Suppressor macrophage treated with lipopolysaccharide for 4 hours (primary cell): Measurements from ENCODE around the gene GBP6.
"Not testable (repeated sequence)": the region's sequence is repeated elsewhere in the genome, so short reads cannot be mapped to it uniquely, and the experiment has no call there.

Experiments
- DNase-seq: peaks from one replicate; pipeline ENCODE4 v3.0.0-alpha.2; 2020

GBP6 gene

DNA sequence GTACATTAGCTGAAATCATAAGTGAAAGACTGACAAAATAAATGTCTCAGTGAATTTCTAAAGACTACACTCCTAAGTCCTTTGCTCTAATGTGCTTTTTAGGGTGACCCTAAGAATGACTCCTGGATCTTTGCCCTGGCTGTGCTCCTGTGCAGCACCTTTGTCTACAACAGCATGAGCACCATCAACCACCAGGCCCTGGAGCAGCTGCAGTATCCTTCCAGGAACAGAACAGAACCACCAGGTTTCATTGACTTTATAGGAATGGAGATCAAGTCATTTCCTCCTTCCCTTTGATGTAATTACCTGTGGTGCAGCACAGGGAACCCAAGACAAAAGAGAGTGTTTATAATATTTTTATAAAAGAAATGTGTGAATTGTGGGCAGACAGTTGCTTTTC is 14.1 kb downstream of the GBP6 start:
- DNase-seq, result no peak

DNA sequence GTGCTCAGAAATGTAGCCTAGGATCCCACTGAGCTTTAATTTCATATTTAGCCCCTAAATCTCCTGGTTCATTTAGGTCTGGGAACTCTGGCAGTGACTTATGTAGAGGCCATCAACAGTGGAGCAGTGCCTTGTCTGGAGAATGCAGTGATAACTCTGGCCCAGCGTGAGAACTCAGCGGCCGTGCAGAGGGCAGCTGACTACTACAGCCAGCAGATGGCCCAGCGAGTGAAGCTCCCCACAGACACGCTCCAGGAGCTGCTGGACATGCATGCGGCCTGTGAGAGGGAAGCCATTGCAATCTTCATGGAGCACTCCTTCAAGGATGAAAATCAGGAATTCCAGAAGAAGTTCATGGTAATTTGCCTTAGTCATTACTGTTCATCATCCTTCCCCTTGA is 17.8 kb downstream of the GBP6 start:
- DNase-seq, result no peak

DNA sequence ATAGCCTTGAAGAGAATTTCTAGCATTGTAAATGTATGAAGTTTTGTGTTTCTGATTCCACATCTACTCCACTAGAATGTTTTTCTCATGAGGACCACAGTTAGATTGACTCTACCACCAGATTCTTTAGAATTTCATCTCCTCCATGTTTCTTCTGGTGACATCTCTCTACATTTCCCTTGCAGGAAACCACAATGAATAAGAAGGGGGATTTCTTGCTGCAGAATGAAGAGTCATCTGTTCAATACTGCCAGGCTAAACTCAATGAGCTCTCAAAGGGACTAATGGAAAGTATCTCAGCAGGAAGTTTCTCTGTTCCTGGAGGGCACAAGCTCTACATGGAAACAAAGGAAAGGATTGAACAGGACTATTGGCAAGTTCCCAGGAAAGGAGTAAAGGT is 18.6 kb downstream of the GBP6 start:
- no peak for DNase-seq

DNA sequence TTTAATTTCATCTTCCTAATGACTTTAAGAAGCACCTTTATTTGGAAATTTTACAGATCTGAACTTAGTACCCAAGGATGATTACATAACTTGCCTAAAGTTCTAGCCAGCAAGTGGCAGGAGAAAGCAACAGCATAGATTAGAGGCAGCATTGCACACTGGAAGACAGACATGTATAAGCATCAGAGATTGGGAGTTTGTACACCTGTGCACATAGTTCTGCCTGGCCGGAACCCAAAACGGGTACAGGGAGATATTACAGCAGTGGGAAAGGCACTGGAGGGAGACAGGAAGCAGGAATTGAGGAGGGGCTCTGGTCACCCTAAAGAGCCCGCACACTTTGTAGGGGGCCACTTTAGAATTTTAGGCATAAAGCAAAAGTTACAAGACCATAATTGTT is 19.3 kb downstream of the GBP6 start:
- DNase-seq, result no peak

DNA sequence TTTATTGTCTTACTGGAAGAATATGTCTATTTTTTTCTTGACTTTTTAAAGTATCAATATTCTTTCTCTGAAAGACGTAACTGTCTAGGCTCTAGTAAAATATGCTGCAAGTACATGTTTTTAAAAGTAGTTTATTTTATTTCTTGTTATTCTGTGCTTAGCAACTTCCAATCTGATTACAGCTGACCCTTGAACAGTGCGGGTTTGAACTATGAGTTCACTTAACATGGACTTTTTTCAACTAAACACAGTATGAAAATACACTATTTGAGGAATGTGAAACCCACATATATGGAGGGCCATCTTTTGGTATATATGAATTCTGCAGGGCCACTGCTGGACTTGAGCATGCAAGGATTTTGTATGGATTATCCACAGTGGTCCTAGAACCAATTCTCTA is 26.8 kb downstream of the GBP6 start:
- DNase-seq, result no peak

DNA sequence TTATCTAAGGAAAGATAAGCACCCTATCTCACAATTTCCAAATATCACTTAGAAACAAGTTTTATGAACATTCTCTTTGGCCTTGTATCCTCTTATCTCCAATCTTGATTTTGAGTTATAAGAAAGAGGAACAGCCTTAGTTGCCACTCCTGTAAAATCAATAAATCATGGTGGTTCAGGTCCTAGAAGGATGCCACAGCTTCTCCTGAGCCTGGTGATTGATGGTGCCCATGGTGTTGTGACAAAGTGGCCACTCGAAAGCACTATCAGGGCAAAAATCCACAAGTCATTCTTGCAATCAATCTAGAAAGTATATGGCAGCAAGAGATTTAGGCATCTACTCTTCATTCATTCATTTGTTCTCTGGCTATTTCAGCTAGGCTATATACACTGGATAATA is 27.8 kb downstream of the GBP6 start:
- no peak for DNase-seq

DNA sequence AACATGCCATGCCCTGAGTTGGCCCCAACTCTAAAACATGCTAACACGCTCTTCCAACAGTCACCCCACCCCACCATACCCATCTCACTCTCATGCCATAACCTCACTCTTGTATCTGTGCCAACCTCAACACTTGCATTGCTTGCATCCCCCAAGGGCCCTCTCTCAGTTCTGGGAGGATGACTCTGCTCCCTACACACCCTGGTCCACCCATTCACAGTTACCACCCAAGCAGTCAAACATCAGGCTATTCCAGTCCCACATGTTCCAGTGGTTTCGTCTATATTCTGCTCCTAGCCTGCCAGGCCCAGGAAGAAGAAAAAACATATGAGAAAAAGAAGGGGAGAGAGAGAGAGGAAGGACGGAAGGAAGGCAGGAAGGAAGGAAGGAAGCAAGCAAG is 31.0 kb downstream of the GBP6 start:
- DNase-seq, result no peak

DNA sequence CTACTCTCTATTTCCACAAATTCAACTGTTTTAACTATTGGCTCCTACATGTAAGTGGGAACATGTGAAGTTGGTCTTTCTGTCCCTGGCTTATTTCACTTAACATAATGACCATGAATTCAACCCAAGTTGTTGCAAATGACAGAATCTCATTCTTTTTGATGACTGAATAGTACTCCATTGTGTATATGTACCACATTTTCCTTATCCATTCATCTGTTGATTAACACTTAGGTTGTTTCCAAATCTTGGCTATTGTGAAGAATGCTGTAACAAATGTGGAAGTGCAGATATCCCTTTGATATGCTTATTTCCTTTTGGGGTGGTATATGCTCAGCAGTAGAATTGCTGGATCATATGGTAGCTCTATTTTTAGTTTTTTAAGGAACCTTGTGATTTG is 33.0 kb downstream of the GBP6 start:
- no peak for DNase-seq

DNA sequence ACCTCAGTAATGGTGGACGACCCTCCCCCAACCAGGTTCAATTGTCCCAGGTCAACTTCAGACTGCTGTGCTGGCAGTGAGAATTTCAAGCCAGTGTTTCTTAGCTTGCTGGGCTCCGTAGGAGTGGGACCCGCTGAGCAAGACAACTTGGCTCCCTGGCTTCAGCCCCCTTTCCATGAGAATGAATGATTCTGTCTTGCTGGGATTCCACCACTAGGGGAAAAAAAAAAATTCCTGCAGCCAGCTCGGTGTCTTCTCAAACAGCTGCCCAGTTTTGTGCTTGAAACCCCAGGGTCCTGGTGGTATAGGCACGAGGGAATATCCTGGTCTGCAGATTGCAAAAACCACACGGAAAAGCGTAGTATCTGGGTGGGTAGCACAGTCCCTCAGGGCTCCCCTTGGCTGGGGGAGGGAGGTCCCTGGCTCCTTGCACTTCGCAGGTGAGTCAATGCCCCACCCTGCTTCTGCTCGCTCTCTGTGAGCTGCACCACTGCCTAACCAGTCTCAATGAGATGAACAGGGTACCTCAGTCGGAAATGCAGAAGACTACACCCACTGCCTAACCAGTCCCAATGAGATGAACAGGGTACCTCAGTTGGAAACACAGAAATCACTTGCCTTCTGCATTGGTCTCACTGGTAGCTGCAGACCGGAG is 41.5 kb downstream of the GBP6 start:
- no peak for DNase-seq

DNA sequence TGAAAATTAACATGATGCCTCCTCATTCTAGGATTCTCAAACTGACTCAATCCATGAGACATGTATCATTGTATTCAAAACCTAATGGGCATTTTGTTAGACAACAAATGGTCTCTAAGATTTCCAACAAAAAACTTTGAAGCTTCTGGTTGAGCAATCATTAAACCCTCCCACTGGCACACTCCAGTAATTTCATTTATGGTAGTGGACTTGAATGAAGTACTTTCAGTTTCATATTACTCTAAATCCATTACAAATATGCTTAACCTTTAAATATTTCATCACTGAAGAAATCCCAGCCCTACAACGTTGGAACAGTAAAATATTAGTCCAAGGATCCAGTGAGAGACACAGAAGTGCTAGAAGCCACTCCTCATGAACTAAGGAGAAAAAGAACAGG is 43.5 kb downstream of the GBP6 start:
- peak; percentile 88 for DNase-seq

DNA sequence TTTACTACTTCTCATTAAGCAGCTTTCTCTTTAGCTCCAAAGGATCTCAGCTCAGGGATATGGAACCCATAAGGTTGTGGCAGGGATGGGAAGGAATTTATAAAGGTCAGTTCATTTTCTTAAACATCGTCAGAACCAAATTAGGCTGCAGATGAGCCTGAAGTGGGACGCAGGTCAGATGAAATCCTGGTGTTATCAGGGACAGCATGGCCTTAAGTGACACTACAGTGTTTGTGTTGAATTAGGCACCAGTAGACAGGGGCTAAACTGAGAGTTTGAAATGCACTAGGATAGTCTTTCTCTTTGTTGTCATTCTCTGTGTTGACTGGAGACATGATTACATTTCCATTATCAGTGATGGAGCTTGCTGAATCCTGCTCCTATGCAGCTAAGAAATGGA is 43.9 kb downstream of the GBP6 start:
- DNase-seq, result not testable (repeated sequence)

DNA sequence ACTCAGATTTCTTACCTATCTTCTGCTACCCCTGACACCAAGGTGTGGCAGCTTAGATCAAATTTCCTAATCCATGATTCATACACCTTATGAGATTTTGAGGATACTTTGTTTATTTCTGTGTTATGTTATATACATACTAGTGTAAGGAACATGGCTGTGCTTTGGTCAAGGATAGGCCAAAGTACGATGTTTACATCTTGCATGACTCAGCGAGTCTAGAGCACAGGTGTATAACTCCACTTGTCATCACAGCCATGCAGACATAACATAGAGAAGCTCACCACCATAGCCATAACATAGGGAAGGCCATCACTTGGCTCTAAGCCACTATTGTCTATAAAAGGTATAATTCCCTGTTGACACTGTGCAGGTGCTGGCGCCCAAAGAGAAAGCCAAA is 61.2 kb downstream of the GBP6 start:
- DNase-seq, result no peak

DNA sequence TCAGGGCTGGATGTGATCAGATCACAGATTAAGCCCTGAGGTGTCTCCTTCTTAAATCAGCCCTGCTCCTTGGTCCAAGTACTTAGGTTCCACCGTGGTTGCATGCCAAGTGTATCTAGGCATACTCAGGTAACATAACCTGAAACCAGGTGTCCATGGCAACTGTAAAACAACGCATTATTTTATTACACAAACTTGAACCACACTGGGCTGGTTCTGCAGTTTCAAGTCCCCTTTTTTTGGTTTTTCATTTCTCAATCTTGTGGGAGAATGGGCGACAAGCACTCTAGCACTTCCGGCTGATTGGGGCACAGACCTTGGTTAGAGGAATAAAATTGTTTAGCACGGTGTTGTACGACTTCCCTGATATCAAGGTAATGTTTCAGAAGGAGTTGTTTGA is 65.2 kb downstream of the GBP6 start:
- DNase-seq, result peak; percentile 29

DNA sequence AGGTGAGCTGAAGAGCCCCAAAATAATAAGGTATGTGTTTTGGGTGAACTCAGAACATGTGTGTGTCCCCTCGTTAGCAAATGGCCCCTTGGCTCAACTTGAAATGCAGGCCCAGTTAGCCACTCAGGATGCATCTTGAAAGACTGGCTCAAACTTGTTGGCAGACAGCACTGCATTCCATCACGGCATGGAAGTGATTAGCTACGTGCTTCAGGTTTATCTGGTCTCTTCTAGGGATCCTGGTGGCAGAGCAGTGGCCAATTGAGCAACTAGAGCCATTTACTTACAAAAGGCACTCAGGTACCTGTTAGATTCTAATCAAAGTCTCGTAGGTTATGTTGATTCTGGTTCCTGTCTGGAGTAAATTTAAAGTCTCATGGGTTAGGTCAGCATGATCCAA is 65.8 kb downstream of the GBP6 start:
- not testable (repeated sequence) for DNase-seq

DNA sequence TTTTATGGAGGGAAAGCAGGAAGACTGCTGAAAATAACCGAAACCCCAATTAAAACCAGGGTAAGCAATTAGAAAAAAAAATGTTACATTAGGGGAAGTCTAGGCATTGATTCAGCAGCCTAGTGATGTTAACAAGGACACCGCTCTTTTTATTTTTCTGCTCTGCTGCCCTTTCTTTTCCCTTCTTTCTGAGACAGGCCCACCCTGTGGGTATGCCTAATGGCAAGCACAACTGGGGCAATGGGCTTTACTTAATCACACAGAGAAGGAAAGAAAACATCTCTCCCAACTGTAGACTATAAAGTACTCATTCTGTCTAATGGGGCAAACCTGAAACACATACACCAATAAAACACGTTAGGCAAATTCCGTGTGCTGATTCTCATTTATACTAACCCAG is 69.6 kb downstream of the GBP6 start:
- no peak for DNase-seq

DNA sequence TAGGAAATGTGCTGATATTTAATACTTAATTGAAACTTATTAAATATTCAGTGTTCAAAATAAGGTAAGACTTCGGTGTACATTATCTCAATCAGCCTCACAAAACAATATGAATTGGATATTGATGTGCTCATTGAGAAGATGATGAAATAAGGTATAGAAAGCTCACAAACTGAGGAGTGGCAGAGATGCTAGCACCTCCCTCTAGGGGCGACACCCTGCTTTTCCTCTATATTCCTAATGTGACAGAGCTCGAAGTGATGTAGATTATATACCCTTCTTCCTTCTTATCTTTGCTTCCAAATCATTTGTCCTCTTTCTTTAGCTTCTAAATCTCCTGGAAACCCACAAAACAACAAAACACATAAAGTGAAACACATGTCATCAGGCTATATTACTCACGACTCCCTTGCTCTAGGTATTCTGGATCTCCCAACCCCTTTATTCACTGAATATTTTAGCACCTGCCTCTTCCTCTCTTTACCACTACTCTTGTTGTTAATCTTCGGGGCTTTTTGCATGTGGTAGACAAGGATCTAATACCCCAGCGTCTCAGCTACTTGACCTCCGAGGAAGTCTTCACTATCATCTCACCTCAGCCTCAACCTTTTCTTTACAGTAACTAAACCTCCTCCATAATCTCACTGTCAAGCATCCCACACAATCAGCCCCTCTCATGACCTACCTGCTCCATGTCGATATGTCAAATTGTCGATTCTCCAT is 70.4 kb downstream of the GBP6 start:
- not testable (repeated sequence) for DNase-seq
